Right kidney (tissue), 1 donor: ENCODE data around the gene PCP2.
A peak's percentile ranks its signal among the peaks of the same experiment; 100 is the strongest.

ENCODE experiments used
- DNase-seq: peaks from one replicate; pipeline ENCODE4 v3.0.0-alpha.2; 2016

PCP2 gene

DNA sequence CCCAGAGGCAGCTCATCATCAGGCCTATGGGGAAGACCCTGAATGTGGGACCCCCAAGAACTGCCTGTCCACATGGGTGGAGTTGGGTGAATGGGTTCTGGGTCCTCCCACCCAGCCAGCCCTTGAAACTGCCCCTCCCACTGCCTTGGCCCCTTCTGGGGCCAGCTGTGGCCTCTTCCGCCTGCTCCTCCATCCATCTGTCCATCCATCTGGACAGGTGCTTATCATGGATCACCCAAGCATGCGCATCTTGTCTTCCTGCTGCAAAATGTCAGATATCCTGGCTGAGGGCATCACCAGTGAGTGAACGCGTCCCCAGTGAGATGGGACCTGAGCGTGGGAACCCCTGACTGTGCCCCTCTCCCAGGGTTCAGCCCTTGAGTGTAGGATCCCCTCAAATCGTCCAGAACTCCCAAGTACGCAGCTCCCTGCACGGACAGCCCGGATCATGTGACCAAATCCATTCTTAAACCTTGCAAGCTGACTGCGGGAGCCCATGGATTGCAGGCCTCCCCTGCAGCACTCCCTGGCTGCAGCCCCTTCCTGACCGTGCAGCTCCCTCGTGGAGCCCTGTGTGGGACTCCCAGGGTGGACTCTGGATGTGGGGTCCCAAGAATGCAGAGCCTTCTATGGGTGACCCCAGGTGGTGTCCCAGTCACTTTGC is 5.4 kb upstream of the PCP2 start:
- DNase-seq = no peak

DNA sequence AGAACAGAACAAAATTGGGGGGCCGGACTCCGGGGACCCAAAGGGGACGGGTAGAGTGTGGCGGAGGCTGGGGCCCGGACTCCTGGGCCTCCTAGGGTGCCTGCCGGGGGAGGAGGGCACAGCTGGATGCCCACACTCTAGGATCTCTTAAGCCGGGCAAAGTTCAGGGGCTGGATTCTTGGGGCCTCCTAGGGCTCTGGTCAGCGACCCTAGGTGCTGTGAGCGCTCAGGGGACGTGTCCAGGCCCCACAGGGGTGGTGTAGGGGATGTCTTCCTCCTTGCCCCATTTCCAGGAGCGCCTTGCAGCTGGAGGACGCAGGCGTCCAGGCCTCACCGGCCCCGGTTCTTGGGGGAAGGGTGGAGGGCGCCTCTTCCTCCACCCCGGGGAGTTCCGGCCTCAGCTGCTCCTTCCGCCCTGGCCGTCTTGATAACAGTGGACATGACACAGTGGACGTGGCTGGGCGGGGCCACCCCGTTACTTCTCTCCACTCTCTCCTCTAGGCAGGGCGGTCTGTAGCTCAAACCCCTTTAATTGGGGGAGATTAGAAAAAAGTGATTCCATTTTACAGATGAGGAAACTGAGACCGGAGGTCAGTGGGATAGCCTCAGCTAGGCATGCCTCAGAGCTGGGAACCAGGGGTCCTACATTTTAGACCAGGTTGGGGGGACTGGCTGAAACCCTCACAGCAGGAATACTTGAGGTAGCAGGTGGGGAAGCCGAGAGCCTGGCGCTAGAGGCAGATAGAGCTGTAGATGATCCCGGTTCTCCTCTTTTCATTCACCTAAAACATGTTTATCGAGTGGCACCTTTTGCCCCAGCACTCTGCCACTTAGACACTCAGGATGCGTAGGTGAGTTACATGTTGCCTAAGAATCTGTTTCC is 4.1 kb upstream of the PCP2 start:
- peak; percentile 37 for DNase-seq

- DNase-seq = peak; percentile 57
These were observed 3.3 kb upstream of the PCP2 start, which contains the start of gene STXBP2 for GRCh38 chr19:7636691-7637373. TSS of gene STXBP2 (plus strand) at chr19:7637110. CDS start at chr19:7637150, 40 bp downstream.

GRCh38 chr19:7636317-7636690 is 2.8 kb upstream of the PCP2 start:
- DNase-seq = no peak

- DNase-seq = no peak
These were observed 2.2 kb upstream of the PCP2 start for GRCh38 chr19:7635670-7636069.

DNA sequence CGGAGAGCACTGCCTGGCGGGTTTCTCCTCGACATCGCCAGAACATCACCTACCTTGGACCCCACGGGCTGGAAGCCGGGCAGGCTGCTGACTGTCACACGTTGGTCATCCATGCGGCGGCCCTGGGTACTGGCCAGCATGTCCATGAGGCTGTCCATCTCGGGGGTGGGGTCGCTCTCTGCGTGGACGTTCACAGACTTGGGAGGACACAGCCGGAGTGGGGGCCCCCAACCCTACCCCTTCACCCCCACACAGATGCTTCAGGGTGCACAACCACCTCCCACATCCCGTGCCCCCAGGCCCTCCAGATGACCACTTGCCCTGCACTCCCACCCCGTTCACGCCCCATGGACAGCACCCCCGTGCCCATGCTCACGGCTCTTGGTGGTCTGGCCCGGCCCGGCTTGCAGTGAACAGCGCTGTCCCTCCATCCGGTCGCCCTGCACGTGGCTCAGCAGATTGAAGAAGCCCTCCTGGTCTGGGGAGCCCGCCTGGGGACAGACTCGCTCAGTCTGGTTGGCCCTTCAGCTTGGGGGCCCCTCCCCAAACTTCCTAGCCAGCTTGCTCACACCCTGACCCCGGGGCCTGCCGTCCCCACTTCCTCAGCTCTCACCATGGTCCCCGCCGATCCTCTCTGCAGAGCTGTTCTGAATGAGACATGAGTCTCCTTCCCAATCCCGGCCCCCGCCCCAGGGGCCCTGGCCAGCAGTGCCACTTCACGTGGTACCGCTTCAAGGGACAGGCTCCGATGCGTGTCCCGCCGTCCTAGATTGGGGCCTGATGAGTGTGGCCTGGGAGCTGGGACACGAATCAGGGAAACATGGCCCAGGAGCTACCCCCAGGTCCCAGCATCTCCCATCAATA is 947 bp downstream of the PCP2 start:
- no peak for DNase-seq

DNA sequence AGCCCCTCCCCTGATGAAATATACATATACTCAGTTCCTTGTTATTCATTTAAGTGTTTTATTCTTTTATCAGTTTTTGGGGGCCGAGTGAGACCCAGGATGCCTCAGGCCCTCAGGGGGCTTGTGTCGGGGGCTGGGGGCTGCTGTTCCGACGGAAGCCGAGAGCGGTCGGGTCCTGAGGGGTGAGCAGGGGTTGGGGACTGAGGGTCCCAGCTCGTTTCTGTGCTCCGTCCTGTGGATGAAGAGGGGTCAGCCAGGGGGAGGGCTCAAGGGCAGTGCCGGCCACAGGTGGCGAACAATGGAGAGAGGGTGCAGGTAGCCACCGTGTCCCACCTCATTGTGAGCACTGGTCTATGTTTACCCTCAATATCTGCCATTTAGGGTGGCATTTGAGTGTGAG is 1.9 kb downstream of the PCP2 start:
- no peak for DNase-seq

DNA sequence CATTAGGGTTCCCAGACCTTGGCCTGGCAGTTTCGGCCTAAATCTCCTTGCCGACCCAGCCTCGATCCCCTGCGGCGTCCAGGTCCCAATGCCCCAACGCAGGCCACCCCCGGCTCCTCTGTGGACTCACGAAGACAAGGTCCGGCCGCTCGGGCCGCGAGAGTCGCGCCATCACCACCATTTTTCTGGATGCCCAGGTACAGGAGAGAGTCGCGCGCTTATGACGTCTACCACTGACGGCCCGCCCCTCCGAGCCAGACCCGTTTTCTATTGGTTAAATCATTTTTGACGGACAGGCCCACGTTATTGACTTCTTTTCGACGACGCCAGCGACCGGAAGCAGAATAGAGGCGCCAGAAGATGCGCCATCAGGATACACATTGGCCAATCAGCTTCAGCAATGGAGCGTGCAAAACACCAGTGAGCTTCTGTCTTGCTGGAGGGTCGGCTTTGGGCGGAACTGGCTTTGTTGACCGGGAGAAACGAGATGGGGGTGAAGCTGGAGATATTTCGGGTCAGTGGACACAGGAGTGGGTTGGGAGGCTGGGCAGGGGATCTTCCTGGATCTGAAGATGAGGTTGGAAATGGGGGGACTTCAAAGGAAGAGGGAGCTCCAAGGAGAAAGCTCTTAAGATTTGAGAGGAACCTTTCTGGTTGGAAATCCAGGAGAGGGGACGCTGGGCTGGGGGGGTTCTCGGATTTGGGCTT is 4.0 kb downstream of the PCP2 start, which contains the start of the genes PET100 and XAB2:
Gene PET100, plus strand, starts transcription at position 447 of the 708 bp plus-strand sequence. Its CDS starts 41 bp downstream, at position 488.
Gene XAB2, minus strand, starts transcription at position 199 of the 708 bp plus-strand sequence. Its CDS starts 18 bp downstream, at position 181.
- DNase-seq = peak; percentile 95

- DNase-seq = no peak
These were observed 4.8 kb downstream of the PCP2 start for GRCh38 chr19:7628589-7629311.

DNA sequence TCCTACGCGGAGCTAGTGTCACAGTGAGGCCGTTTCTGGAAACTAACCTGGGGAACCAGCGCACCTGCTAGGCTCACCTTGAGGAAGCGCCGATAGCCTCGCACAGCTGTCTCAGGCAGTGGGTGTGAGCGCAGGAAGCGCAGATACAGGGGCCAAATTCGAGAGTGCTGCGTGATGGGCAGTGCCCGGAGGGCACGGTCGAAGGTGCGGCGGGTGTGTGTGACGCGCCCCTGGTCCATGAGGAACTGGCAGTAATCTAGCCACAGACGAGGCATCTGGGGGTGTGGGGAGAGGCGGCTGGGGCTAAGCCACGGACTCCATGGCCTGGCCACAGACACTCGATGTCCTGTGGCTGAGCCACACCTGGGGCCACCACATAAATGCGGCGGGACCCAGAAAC is 6.4 kb downstream of the PCP2 start:
- DNase-seq = no peak

DNA sequence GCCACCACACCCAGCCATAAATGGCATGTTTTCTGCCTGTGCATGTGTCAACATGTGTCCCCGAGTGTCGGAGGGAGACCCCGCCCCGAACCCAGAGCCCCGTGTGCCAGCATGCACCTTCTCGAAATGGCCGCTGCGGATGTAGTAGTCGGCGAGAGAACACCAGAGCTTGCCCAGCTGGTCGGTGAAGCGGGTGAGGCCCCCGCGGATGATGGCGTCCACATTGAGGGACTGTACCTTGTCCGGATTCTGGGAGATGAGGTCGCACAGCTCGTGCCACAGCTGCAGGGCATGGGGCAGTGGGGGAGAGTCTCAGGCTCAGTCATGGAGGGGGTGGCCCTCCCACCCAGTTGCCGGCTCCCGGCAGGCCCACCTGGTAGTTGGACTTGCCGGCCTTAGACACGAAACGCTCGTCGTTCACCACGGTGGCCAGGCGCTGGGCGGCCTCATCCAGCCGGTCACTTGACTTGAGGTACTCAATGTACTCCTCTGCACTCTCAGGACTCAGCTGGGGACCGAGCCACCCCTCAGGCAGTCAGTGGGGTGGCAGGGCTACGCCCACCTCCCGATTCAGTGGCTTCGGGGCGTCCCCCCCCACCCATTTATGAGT is 7.7 kb downstream of the PCP2 start:
- no peak for DNase-seq

DNA sequence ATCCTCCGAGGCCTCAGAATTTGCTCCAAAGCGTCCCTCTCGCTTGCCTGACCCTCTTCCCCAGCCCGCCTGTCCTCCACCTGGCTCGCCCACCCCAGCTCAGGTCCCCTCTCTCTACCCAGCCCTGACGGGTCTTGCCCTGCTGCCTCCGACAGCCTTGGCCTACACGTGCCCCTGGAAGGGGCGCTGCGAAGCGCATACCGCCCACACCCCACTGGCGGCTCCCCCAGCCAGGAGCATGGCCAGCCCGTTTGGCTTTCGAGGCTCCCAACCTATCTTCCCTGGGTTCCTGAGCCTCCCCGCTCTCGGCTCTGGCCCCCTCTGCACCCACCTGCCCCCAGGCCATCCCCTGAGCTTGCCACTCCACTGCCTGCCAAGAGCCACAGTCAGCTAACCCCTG is 8.7 kb downstream of the PCP2 start:
- DNase-seq = no peak

DNA sequence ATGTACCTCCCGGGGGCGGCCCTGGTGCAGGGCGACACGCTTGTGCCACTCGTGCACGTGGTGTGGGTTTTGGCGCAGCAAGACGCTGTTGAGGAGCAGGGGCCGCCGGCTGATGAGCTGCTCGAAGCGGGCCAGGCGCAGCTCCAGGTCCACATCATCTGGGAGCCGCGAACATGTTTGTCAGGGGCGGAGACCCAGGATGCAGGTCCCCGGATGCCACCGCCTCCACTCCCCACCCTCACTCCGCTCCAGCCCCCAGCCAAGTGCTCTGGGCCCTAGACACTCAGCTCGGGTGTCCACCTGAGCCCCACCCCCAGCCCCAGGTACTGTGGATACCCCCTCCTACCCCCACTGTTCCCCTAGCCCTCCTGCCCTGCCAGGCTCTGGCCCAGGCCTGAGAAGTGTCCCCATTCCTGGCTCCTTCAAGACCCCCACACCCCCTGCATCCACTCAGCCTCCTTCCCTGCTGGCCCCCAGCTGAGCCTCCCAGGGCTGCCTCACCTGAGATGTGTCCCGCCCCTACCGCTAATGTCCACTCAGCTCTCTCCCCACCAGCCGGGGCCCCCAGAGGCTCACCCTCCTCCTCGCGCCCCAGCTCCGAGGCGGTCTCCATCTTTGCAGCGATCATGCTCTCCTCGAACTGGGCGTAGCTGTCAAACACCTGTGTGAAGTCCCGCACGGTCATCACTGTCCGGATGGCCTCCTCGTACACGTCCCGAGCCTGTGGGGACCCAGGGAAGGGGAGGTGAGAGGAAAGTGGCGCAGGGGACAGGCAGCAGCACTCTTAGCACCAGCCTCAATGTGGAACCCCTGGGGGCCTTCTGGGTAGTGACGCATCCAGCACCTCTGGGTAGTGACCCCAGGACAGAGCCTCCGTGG is 9.6 kb downstream of the PCP2 start:
- DNase-seq = no peak

DNA sequence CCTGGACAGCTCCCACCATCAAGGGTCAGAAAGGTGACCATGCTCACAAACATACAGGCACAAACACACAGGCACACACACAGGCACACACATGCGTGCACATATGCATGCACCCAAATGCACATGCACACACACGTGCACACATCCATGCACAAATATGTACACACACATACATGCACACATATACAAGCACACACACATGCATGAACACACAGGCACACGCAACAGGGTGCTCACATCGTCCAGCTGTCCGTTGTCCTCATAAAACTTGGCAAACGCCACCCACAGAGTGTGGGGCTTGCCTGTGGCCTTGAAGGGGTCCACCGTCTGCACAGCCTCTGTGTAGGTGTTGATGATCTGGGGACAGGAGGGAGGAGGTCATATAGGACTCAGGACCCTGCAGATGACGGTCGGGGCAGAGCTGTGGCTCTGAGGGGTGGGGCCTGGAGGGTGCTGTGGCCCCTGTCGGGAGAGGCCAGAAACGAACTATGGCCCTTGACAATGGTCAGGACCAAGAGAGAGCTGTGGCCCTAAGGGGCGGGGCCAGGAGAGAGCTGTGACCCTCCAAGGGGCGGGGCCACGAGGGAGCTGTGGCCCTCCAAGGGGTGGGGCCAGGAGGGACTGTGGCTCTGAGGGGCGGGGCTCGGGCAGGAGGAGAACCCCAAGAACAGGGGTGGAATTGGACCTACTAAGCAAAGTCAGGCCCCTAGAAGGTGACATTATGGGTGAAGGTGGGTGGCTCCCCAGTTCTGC is 10.4 kb downstream of the PCP2 start:
- no peak for DNase-seq

DNA sequence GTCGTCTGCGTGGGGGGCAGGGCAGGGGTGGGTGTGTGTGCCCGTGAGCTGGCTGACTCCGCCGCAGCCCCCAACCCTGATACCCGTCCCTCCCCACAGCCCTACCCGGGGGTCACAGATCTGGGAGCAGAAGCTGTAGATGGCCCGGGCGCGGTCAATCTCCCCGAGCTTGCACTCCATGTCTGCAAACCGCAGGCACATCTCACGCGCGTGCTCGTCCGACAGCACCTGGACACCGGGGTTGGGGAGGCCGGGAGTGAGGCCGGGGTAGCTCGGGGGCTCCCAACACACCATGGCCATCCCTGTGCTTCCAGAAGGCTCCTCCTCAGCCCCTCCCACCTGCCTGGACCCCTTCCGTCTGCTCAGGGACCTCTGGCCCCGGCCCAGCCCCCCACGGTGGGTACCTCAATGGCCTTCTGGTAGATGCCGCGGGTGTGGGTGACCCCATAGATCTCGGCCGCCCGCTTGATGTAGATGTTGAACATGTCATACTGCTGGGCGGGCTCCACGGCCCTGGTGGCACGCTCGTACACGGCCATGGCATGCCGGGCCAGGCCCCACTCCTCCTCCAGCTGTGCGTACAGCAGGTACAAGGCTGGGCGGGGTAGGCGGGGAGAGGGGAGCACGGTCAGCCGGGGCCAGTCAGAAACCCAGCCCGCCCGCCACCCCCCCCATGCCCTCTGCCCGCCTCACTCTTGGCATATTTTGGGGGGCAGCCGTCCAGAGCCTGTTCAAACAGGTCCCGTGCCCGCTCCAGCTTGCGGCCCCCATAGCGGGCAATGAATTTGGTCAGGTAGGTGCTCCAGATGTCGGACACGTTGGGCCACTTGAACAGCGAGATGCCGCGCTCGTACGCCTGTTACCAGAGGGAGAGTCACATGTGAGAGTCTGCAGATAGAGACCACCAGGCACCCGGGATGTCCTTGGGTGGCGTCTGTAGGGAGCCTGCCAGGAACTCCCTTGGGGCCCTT is 12.8 kb downstream of the PCP2 start:
- no peak for DNase-seq

DNA sequence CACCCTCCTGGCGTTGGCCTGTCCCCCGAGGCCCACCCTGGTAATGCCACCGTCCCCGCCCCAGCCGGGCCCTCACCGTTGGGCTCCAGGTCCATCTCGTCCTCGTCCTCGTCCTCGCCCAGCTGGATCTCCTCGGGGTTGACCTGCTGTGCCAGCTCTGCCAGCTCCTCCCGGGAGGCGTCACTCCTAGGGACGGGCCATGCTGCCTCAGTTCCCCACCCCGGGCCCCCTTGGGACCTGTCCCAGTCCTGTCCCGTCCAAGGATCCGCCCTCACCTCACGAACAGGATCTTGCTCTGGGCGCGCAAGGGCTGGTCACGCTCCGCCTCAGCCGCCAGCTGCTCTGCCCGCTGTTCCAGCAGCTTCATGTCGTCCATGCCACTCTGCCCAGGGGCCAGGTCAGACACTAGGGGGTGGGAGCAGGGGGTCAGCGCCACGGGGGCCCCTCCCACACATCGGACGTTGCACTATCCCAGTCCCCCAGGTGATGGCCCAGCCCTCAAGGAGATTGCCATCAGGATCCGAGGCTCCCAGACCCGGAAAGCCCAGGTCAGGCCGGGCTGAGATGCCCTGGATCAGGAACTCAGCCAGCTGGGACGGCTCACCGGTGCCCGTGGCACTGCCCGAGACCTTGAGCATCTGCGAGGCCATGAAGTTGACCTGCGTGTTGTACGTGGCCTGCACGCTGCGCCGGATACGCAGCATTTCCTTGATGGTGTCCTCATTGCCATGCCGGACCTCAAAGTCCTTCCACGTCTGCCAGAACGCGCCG is 13.7 kb downstream of the PCP2 start:
- no peak for DNase-seq
